Glutamatergic neuron (in vitro differentiated cells): ENCODE data around the gene QKI. TPM values are rescaled to one million over a fixed set of nuclear protein-coding genes. Genes with fewer than 3 reads are reported as not detected.
"Not testable (repeated sequence)": the region's sequence is repeated elsewhere in the genome, so short reads cannot be mapped to it uniquely, and the experiment has no call there.

Experiments
- DNase-seq: peaks from one replicate; pipeline ENCODE4 v3.0.0; 2022
- H3K27ac Mint-ChIP-seq: one replicate; pipeline ENCODE4 v1.8.0; 2020; ENCODE audit warnings: mild to moderate bottlenecking, mixed read lengths, inconsistent platforms; ENCODE audit not compliant: unreplicated experiment
- H3K27me3 Mint-ChIP-seq: one replicate; pipeline ENCODE4 v1.8.0; 2020; ENCODE audit warnings: mild to moderate bottlenecking, moderate library complexity, mixed read lengths, inconsistent platforms; ENCODE audit not compliant: unreplicated experiment
- H3K36me3 Mint-ChIP-seq: one replicate; pipeline ENCODE4 v1.8.0; 2020; ENCODE audit warnings: mild to moderate bottlenecking, mixed read lengths, inconsistent platforms; ENCODE audit not compliant: unreplicated experiment
- H3K4me1 Mint-ChIP-seq: one replicate; pipeline ENCODE4 v1.8.0; 2020; ENCODE audit warnings: mild to moderate bottlenecking, low read depth, mixed read lengths, inconsistent platforms; ENCODE audit not compliant: unreplicated experiment
- H3K4me3 Mint-ChIP-seq: one replicate; pipeline ENCODE4 v1.8.0; 2020; ENCODE audit warnings: mild to moderate bottlenecking, mixed read lengths, inconsistent platforms; ENCODE audit not compliant: unreplicated experiment
- H3K9me3 Mint-ChIP-seq: one replicate; pipeline ENCODE4 v1.8.0; 2020; ENCODE audit warnings: mild to moderate bottlenecking, moderate library complexity, mixed read lengths, inconsistent platforms; ENCODE audit not compliant: unreplicated experiment
- CTCF ChIP-seq: fragments of 200-600 bp; sonication (generic); IDR thresholded peaks from one replicate; pipeline ENCODE4 v1.5.0; 2021; ENCODE audit not compliant: partially characterized antibody, unreplicated experiment
- total RNA-seq: library from RNA; stranded (reverse); fragmentation: NEBNext Ultra II Directional; extraction: Animal tissue kit (Norgen Biotek cat#: 25700); gene quantifications from one replicate; pipeline ENCODE4 v1.2.1, GENCODE V29; 2021; ENCODE audit not compliant: unreplicated experiment

The QKI gene
- total RNA-seq, 1 donor from 2014 or later = 50.5 TPM

GRCh38 chr6:163588220-163588919, 173.9 kb downstream of the QKI start:
- no peak overlapping the region for H3K4me3 Mint-ChIP-seq

GRCh38 chr6:163589387-163589786, 174.9 kb downstream of the QKI start:
- Mint-ChIP-seq H3K9me3 (peaks cover 2% of the 10 kb centered on the region), H3K4me1 (peaks cover 3% of the 10 kb centered on the region), H3K27me3 (peaks cover 3% of the 10 kb centered on the region), H3K36me3 (peaks cover 15% of the 10 kb centered on the region), H3K4me3 (no peak overlapping the region), H3K27ac (no peak overlapping the region)
- no peak for DNase-seq
- no peak for TF ChIP-seq CTCF

More at GRCh38 chr6:163588220-163588919, 173.9 kb downstream of the QKI start:
- Mint-ChIP-seq H3K36me3 (peaks cover 13% of the 10 kb centered on the region), H3K9me3 (peaks cover 4% of the 10 kb centered on the region), H3K4me1 (peaks cover 3% of the 10 kb centered on the region), H3K27me3 (peaks cover 3% of the 10 kb centered on the region), H3K27ac (no peak overlapping the region)
- no peak for TF ChIP-seq CTCF
- no peak for DNase-seq

GRCh38 chr6:163590132-163590531, 175.6 kb downstream of the QKI start:
- H3K36me3 Mint-ChIP-seq = peaks cover 15% of the 10 kb centered on the region
- not testable (repeated sequence) for H3K27ac Mint-ChIP-seq, H3K9me3 Mint-ChIP-seq, H3K4me3 Mint-ChIP-seq, H3K27me3 Mint-ChIP-seq, H3K4me1 Mint-ChIP-seq, DNase-seq

- no peak overlapping the region for H3K4me3 Mint-ChIP-seq
- no peaks in the 10 kb centered on the region for H3K4me1 Mint-ChIP-seq
- H3K9me3 Mint-ChIP-seq = peaks cover 2% of the 10 kb centered on the region
- peaks cover 15% of the 10 kb centered on the region for H3K36me3 Mint-ChIP-seq
- H3K27ac Mint-ChIP-seq = no peak overlapping the region
- no peak for DNase-seq
- TF ChIP-seq CTCF = no peak
- peaks cover 3% of the 10 kb centered on the region for H3K27me3 Mint-ChIP-seq
Observed at GRCh38 chr6:163592872-163593271, 178.4 kb downstream of the QKI start.

DNA sequence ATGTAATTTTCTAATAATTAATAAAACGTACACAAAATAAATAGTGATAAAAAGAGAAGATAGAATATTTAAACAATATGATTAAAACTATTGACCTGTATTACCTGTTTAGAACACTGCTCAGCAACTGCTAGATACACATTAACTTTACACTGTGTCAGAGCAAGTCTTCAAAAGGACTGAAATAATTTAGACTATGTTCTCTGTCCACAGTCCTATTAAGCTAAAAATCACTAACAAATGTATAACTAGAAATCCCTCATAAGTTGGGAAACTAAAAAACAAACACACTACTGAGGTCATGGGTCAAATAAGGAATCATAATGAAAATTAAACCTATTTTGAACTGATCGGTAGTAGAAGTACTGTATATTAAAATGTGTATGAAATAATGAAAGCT, 181.7 kb downstream of the QKI start:
- DNase-seq = no peak
- no peak overlapping the region for H3K27ac Mint-ChIP-seq
- TF ChIP-seq CTCF = no peak
- peaks cover 15% of the 10 kb centered on the region for H3K36me3 Mint-ChIP-seq
- no peak overlapping the region for H3K4me3 Mint-ChIP-seq
- H3K9me3 Mint-ChIP-seq = no peaks in the 10 kb centered on the region
- no peaks in the 10 kb centered on the region for H3K4me1 Mint-ChIP-seq
- H3K27me3 Mint-ChIP-seq = peaks cover 3% of the 10 kb centered on the region
